Kidney epithelial cell (primary cell): ENCODE results near the gene RIC3. TPM values are rescaled to one million over a fixed set of nuclear protein-coding genes. Genes with fewer than 3 reads are reported as not detected.

Experiments used
- DNase-seq: peaks from one replicate; pipeline ENCODE4 v3.0.0-alpha.2; 2010; ENCODE audit warnings: low read depth
- H3K27me3 ChIP-seq: 2 replicates; pipeline ENCODE4 v1.6.0; 2011; ENCODE audit warnings: low read length; ENCODE audit not compliant: control insufficient read depth, insufficient read depth
- H3K36me3 ChIP-seq: 2 replicates; pipeline ENCODE4 v1.5.1; 2011; ENCODE audit warnings: low read length; ENCODE audit not compliant: control insufficient read depth, insufficient read depth
- H3K4me3 ChIP-seq: 2 replicates; pipeline ENCODE4 v1.5.1; 2011; ENCODE audit warnings: low read depth, mild to moderate bottlenecking, control low read depth, low read length
- total RNA-seq: library from RNA; depleted of rRNA; stranded (reverse); fragments of >200 nt; gene quantifications from 2 replicates; pipeline ENCODE4 v1.2.3, GENCODE V29; 2015
- TF ChIP-seq, protein P1 (sequence below): IDR thresholded peaks from 2 replicates; pipeline ENCODE4 v1.5.1; 2011; ENCODE audit warnings: mild to moderate bottlenecking, moderate library complexity, low read length, control low read depth, inconsistent platforms; ENCODE audit not compliant: insufficient read depth, poor library complexity, severe bottlenecking

Gene RIC3
- total RNA-seq, result 10.2 and 19.5 TPM in 2 replicates

DNA sequence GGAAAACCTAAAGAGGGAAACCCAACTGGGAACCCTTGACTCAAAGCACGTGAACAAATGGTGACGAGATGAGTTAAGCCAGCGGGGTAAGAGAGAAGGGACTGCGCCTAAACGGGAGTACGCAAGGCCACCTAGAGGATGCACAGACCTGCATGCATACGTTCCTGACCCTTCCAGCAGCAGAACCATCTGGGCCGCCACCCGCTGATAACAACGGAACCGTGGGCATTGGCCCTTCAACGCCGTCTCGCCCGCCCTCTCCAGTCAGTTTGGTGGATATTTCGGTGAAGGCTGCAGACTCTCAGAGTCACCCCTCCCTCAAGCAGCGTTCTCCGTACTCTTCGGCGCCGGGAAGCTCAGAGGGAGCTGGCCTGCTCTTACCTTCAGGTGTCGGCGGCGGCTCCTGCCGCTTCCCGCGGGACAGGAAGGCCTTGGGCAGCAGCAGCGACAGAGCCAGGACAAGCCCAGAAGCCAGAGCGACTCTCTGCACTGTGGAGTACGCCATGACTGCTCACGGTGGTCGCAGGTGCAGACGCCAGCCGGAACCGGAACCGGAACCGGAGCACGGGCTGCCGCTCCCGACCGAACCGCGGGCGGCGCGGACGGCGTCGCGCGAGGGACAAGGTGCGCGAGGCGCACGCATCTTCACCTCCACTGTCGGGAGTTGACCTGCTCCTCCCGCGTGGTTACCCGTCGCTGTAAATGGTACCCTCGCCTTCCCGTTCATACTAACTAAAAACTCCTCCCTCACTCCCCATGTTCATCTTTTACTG lies at the start of gene RIC3:
Gene RIC3, minus strand, starts transcription at position 541 of the 773 bp plus-strand sequence. Its CDS starts 36 bp downstream, at position 505.
- peak within 1 kb of the TSS; percentile 27 for H3K4me3 ChIP-seq
- peaks cover 15% of the 10 kb centered on the region for H3K27me3 ChIP-seq
- no peak for DNase-seq
- TF ChIP-seq, protein P1, sequence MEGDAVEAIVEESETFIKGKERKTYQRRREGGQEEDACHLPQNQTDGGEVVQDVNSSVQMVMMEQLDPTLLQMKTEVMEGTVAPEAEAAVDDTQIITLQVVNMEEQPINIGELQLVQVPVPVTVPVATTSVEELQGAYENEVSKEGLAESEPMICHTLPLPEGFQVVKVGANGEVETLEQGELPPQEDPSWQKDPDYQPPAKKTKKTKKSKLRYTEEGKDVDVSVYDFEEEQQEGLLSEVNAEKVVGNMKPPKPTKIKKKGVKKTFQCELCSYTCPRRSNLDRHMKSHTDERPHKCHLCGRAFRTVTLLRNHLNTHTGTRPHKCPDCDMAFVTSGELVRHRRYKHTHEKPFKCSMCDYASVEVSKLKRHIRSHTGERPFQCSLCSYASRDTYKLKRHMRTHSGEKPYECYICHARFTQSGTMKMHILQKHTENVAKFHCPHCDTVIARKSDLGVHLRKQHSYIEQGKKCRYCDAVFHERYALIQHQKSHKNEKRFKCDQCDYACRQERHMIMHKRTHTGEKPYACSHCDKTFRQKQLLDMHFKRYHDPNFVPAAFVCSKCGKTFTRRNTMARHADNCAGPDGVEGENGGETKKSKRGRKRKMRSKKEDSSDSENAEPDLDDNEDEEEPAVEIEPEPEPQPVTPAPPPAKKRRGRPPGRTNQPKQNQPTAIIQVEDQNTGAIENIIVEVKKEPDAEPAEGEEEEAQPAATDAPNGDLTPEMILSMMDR, result no peak
- H3K36me3 ChIP-seq, result no peaks in the 10 kb centered on the region

GRCh38 chr11:8218409-8218808 lies 49.6 kb upstream of the RIC3 start:
- no peak overlapping the region for H3K4me3 ChIP-seq
- no peaks in the 10 kb centered on the region for H3K36me3 ChIP-seq
- TF ChIP-seq, protein P1, result no peak
- no peak for DNase-seq
- H3K27me3 ChIP-seq, result peaks cover 26% of the 10 kb centered on the region

DNA sequence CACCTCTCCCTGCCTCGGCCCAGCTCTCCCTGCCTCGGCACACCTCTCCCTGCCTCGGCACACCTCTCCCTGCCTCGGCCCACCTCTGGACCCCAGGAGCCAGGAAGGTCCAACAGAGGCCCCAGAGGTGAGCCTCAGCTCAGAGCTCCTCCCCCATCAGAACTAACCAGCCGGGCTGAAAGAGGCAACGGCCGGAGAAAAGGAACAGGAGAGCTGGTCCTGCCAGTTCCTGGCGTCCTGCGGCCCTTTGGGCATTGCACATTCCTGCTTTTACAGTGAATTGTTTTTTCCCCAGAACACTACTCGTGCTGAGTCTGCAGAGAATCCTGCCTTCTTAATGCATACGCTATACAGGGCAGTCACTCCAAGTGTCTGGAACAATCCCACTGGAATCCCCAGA lies 49.1 kb upstream of the RIC3 start:
- TF ChIP-seq, protein P1, result no peak
- peaks cover 26% of the 10 kb centered on the region for H3K27me3 ChIP-seq
- no peaks in the 10 kb centered on the region for H3K36me3 ChIP-seq
- no peak for DNase-seq
- no peak overlapping the region for H3K4me3 ChIP-seq

DNA sequence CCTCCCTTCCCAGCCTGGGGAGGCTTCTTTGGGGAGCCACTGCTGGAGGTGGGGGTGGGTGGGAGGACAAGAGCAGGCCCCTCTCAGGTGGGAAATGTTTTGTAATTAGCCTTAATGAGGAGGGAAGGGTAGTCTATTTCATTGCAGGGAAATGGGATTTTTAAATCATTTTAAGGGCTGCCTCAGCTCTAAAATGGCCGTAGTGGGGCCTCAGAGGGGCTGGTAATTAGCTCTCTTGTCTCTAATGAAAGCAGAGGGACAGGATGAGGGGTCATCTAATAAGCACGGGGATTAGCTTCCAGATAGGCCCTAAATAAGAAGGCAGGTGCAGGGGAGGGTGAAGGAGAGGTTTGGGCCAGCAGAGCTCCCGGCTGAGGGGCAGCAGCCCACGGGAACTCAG lies 48.3 kb upstream of the RIC3 start:
- Histone ChIP-seq H3K27me3 (peaks cover 26% of the 10 kb centered on the region), H3K36me3 (no peaks in the 10 kb centered on the region), H3K4me3 (no peak overlapping the region)
- no peak for DNase-seq
- TF ChIP-seq, protein P1, result no peak

DNA sequence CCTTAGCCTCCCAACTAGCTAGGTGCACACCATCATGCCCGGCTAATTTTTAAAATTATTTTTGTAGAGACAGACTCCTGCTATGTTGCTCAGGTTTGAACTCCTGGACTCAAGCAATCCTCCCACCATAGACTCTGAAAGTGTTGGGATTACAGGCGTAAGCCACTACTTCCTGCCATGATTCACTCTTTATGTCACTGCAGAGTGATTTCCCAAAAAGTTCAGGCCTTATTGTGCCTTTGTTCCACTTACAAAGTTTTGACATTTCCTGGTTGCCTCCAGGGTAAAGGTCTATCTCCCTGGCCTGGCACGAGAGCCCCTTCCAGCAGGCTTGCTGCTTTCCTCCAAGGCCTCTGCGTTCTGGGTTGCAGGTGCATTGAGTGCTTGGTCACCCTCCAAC lies 44.6 kb upstream of the RIC3 start:
- no peak for DNase-seq
- TF ChIP-seq, protein P1, result no peak
- Histone ChIP-seq H3K4me3 (no peak overlapping the region), H3K27me3 (peaks cover 12% of the 10 kb centered on the region), H3K36me3 (no peaks in the 10 kb centered on the region)

GRCh38 chr11:8209208-8209807 lies 40.5 kb upstream of the RIC3 start:
- Histone ChIP-seq H3K36me3 (no peaks in the 10 kb centered on the region), H3K4me3 (no peak overlapping the region), H3K27me3 (peaks cover 10% of the 10 kb centered on the region)
- TF ChIP-seq, protein P1, result peak; percentile 35
- DNase-seq, result no peak
